Sigmoid colon (tissue), 7 donors: ENCODE measurements around the gene GPR87. TPM values are rescaled to one million over a fixed set of nuclear protein-coding genes. Genes with fewer than 3 reads are reported as not detected.

Experiments
- DNase-seq: peaks from one replicate; pipeline ENCODE4 v3.0.0-alpha.2; 2019
- H3K27ac ChIP-seq, 4 donors: fragments of 200-600 bp; sonication (generic); one replicate each; pipeline ENCODE4 v1.5.1; 2016 to 2019; ENCODE audit warnings: mild to moderate bottlenecking in 1 of 4
- H3K27me3 ChIP-seq, 3 donors: fragments of 200-600 bp; sonication (generic); one replicate each; pipeline ENCODE4 v1.5.1; 2019; ENCODE audit warnings: mild to moderate bottlenecking in 1 of 3
- H3K36me3 ChIP-seq, 4 donors: fragments of 200-600 bp; sonication (generic); one replicate each; pipeline ENCODE4 v1.5.1; 2016 to 2019
- H3K4me1 ChIP-seq, 4 donors: fragments of 200-600 bp; sonication (generic); one replicate each; pipeline ENCODE4 v1.5.1; 2017 to 2019
- H3K4me3 ChIP-seq, 4 donors: fragments of 200-600 bp; sonication (generic); one replicate each; pipeline ENCODE4 v1.5.1; 2017 to 2019; ENCODE audit warnings: mild to moderate bottlenecking in 2 of 4, moderate library complexity in 1 of 4
- H3K9me3 ChIP-seq, 4 donors: fragments of 200-600 bp in 3 of 4; sonication (generic) in 3 of 4; one replicate each; pipeline versions ENCODE4 v1.5.1 to v1.6.1; 2013 to 2019
- CTCF ChIP-seq, 4 experiments: fragments of 450-650 bp in 3 of 4; fragments of 200-600 bp in 1 of 4; IDR thresholded peaks; one replicate each; pipeline ENCODE4 v1.5.1; 2016 to 2019; ENCODE audit warnings: antibody characterized with exemption in 4 of 4, mild to moderate bottlenecking in 3 of 4, moderate library complexity in 2 of 4
- EP300 ChIP-seq, 4 donors: sonication (generic); formaldehyde crosslinking; IDR thresholded peaks; one replicate each; pipeline ENCODE4 v1.6.1; 2017; ENCODE audit warnings: antibody characterized with exemption in 4 of 4
- POLR2A ChIP-seq, 2 donors: fragments of 450-650 bp; IDR thresholded peaks; one replicate each; pipeline ENCODE4 v1.6.1; 2016; ENCODE audit warnings: antibody characterized with exemption in 2 of 2, mild to moderate bottlenecking in 2 of 2, moderate library complexity in 2 of 2
- POLR2AphosphoS5 ChIP-seq, 4 donors: sonication (generic); formaldehyde crosslinking; IDR thresholded peaks; one replicate each; pipeline ENCODE4 v1.6.1; 2017; ENCODE audit warnings: antibody characterized with exemption in 4 of 4
- WGBS, 2 donors: extraction: QIAGEN DNeasy Blood & Tissue Kit; methylation state at CpG; one replicate each; pipeline ENCODE4 v1.1.7; 2013; 5-methylcytosine and 5-hydroxymethylcytosine counted together
- intact Hi-C: fragments of 100-400 bp; cut with DNase I; formaldehyde crosslinking; loops from one replicate; pipeline ENCODE4 v1.15.1; 2023
- polyA plus RNA-seq, 3 donors: library from polyadenylated mRNA; stranded (reverse); fragments of 200-250 nt; gene quantifications; one replicate each; pipeline ENCODE4 v1.2.3, GENCODE V29; 2013
- total RNA-seq, 4 donors: library from RNA; depleted of rRNA; stranded (reverse); fragments of >200 nt; gene quantifications; one replicate each; pipeline ENCODE4 v1.1.0, GENCODE V29; 2016
- donor health status: healthy with polysubstance abuse.
- donor health status: Bipolar disorder and iron deficiency.
- donor health status: healthy.

GPR87 gene
- total and polyA plus RNA-seq, 7 donors = 0.07 TPM; not detected in 6

DNA sequence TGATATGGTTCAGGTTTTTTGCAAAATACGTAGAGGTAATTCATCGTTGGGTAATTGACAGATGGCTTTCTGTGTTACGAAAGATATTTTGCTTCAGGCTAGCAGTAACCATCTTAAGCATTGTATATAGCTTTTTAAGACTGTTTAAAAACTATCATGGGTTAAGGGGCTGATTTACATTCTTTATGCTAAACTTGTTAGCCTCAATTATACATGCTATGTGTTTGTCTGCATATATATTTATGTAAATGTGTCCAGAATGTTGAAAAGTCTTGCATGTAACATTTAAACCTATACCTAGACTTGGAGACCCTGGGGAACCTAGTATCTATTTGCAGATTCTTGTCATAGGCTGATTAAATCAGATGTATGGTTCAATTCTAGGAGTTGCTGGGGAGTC, 27.2 kb downstream of the GPR87 start:
- 43 to 62% methylated on average over 3 of the region's 3 CpGs for WGBS, 2 donors

DNA sequence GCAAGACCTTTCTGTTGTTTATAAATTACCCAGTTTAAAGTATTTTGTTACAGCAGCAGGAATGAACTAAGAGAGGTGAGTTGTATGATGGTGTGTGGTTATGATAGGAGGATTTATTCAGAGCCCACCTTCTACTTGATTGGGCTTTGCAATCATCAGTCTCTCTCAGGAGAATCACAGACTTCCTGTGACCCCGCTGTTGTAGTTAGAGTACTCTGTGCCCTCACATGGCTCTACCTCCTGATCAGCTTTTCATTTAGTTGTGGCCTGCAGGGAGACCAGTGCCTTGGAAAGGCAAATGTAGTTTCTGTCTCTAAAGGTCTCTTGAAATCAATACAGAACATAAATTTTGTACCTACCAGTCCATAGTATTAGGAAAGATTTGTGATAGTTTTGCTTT, 30.7 kb downstream of the GPR87 start:
- TF ChIP-seq EP300 (IDR thresholded peaks at IDR 0.05) (no peak), POLR2A (IDR thresholded peaks at IDR 0.05) (no peak), POLR2AphosphoS5 (IDR thresholded peaks at IDR 0.05) (no peak), CTCF (IDR thresholded peaks at IDR 0.05) (no peak)
- no peaks in the 10 kb centered on the region for H3K27me3 ChIP-seq
- DNase-seq = no peak
- no peak overlapping the region for H3K4me3 ChIP-seq
- no peaks in the 10 kb centered on the region for H3K9me3 ChIP-seq
- intact Hi-C loops = loop anchor here (10.0 kb wide), 1 partner anchor 549 kb away; no protein-coding TSS in a partner anchor
- 79 to 93% methylated on average over 1 of the region's 1 CpG for WGBS, 2 donors
- no peaks in the 10 kb centered on the region for H3K36me3 ChIP-seq
- peaks cover 0 to 24% (median 10%) of the 10 kb centered on the region in 4 donors for H3K4me1 ChIP-seq
- no peak overlapping the region for H3K27ac ChIP-seq

More for the DNA sequence above, 27.2 kb downstream of the GPR87 start:
- Histone ChIP-seq H3K36me3 (no peaks in the 10 kb centered on the region), H3K4me1 (no peaks in the 10 kb centered on the region), H3K4me3 (no peak overlapping the region), H3K27me3 (no peaks in the 10 kb centered on the region), H3K9me3 (no peaks in the 10 kb centered on the region), H3K27ac (no peak overlapping the region)
- TF ChIP-seq POLR2AphosphoS5 (IDR thresholded peaks at IDR 0.05) (no peak), POLR2A (IDR thresholded peaks at IDR 0.05) (no peak), CTCF (IDR thresholded peaks at IDR 0.05) (no peak)
- DNase-seq = no peak
- intact Hi-C loops = loop anchor here (10.0 kb wide), 1 partner anchor 545 kb away; no protein-coding TSS in a partner anchor

GRCh38 chr3:151283907-151284461, 32.6 kb downstream of the GPR87 start:
- 10 to 24% methylated on average over 5 of the region's 5 CpGs for WGBS, 2 donors
- Histone ChIP-seq H3K27me3 (no peaks in the 10 kb centered on the region), H3K4me3 (no peak overlapping the region), H3K9me3 (no peaks in the 10 kb centered on the region), H3K4me1 (peaks cover 0 to 37% (median 15%) of the 10 kb centered on the region in 4 donors), H3K36me3 (no peaks in the 10 kb centered on the region), H3K27ac (peak overlapping the region in 2 of 4 donors; percentile 4 to 14)
- intact Hi-C loops = loop anchor here (1.0 to 10.0 kb wide), 2 partner anchors 57 to 551 kb away; no protein-coding TSS in a partner anchor
- peak; percentile 46 for DNase-seq
- TF ChIP-seq POLR2AphosphoS5 (IDR thresholded peaks at IDR 0.05) (no peak), EP300 (IDR thresholded peaks at IDR 0.05) (no peak), POLR2A (IDR thresholded peaks at IDR 0.05) (no peak), CTCF (IDR thresholded peaks at IDR 0.05) (no peak)

DNA sequence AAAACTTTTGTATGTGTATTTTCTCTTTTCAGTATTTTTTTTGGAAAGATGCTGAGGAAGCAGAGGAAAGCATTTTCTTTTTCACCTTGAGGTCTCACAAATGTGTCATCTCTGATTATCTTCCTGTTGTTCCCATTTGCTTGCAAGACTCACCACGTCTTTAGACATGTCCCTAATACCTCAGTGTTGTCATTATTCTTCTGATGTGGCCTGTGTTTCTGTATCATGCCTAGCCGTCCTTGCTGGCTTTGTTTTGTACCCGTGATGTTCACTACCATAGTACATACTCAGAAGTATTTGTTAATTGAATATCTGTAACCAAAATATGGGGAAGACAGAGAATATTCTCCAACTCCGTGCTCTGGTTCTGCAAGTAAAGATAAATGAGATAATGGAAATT, 33.2 kb downstream of the GPR87 start:
- 40 to 63% methylated on average over 4 of the region's 4 CpGs for WGBS, 2 donors
- intact Hi-C loops = loop anchor here (1.0 to 10.0 kb wide), 2 partner anchors 56 to 551 kb away; no protein-coding TSS in a partner anchor
- Histone ChIP-seq H3K4me3 (no peak overlapping the region), H3K27me3 (no peaks in the 10 kb centered on the region), H3K36me3 (no peaks in the 10 kb centered on the region), H3K27ac (peak overlapping the region in 1 of 4 donors; percentile 4), H3K4me1 (peaks cover 0 to 40% (median 15%) of the 10 kb centered on the region in 4 donors), H3K9me3 (no peaks in the 10 kb centered on the region)
- no peak for DNase-seq
- TF ChIP-seq POLR2AphosphoS5 (IDR thresholded peaks at IDR 0.05) (no peak), POLR2A (IDR thresholded peaks at IDR 0.05) (no peak), CTCF (IDR thresholded peaks at IDR 0.05) (no peak), EP300 (IDR thresholded peaks at IDR 0.05) (no peak)
